ENCODE results near the gene EIF2B4. TPM values are rescaled to one million over a fixed set of nuclear protein-coding genes. Genes with fewer than 3 reads are reported as not detected.

EIF2B4 gene
- total and polyA plus RNA-seq, 2 of the 13 experiments (the other 11 are each of a cell fraction or from before 2014, with no cell fraction given) = 91.5 to 96.4 TPM

- peak; percentile 91; the same call in 1 of the 2 replicates for TF ChIP-seq ZNF256 (CRISPR knock-in tag; conservative IDR thresholded peaks at IDR 0.05)
- peak; percentile 13; the same call in 1 of the 2 replicates for TF ChIP-seq RARG (CRISPR knock-in tag; IDR thresholded peaks at IDR 0.05; ENCODE audit: low read depth)
- no peak for TF ChIP-seq SCMH1 (CRISPR knock-in tag; IDR thresholded peaks at IDR 0.05; ENCODE audit: borderline replicate concordance)
- TF ChIP-seq MYNN (CRISPR knock-in tag; IDR thresholded peaks at IDR 0.05; ENCODE audit: low read depth) = no peak
- peak; percentile 31; the same call in 1 of the 2 replicates for TF ChIP-seq SP2 (CRISPR knock-in tag; IDR thresholded peaks at IDR 0.05)
- TF ChIP-seq ZFP36L2 (CRISPR knock-in tag; IDR thresholded peaks at IDR 0.05) = peak; percentile 31; the same call in 1 of the 2 replicates
- TF ChIP-seq ZNF572 (CRISPR knock-in tag; IDR thresholded peaks at IDR 0.05) = peak; percentile 96; the same call in 1 of the 2 replicates
- TF ChIP-seq ELF3 (CRISPR knock-in tag; IDR thresholded peaks at IDR 0.05) = peak; percentile 48; the same call in 1 of the 2 replicates
- no peak for TF ChIP-seq NFE2L2 (IDR thresholded peaks at IDR 0.05; ENCODE audit: low read length)
- peak; percentile 90 for TF ChIP-seq MEF2D (CRISPR knock-in tag; IDR thresholded peaks at IDR 0.05)
- TF ChIP-seq, protein P1, sequence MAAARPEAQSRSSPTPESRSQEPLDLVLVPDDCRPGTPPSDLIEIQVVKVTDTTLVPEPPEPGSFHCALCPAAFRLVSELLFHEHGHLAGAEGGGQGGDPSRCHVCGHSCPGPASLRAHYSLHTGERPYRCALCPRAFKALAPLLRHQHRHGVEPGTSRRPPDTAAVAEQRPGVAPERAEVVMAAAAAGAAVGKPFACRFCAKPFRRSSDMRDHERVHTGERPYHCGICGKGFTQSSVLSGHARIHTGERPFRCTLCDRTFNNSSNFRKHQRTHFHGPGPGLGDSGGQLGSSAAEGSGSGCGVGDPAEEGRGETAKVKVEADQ (CRISPR knock-in tag; IDR thresholded peaks at IDR 0.05; ENCODE audit: borderline replicate concordance) = peak; percentile 99
- no peak; the same call in 1 of the 2 replicates for TF ChIP-seq JUNB (CRISPR knock-in tag; IDR thresholded peaks at IDR 0.05; ENCODE audit: borderline replicate concordance)
- peak; percentile 64 for TF ChIP-seq FOXO1 (CRISPR knock-in tag; IDR thresholded peaks at IDR 0.05)
- TF ChIP-seq, protein P2, sequence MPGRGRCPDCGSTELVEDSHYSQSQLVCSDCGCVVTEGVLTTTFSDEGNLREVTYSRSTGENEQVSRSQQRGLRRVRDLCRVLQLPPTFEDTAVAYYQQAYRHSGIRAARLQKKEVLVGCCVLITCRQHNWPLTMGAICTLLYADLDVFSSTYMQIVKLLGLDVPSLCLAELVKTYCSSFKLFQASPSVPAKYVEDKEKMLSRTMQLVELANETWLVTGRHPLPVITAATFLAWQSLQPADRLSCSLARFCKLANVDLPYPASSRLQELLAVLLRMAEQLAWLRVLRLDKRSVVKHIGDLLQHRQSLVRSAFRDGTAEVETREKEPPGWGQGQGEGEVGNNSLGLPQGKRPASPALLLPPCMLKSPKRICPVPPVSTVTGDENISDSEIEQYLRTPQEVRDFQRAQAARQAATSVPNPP (CRISPR knock-in tag; IDR thresholded peaks at IDR 0.05) = peak; percentile 91
- TF ChIP-seq TGIF2 (CRISPR knock-in tag; IDR thresholded peaks at IDR 0.05) = peak; percentile 52
- peak; percentile 2; the same call in 1 of the 2 replicates for TF ChIP-seq TBX3 (IDR thresholded peaks at IDR 0.05; ENCODE audit: borderline replicate concordance)
- no peak for TF ChIP-seq ZNF781 (CRISPR knock-in tag; IDR thresholded peaks at IDR 0.05; ENCODE audit: borderline replicate concordance, not compliant biosample characterization)
- no peak for TF ChIP-seq NONO (IDR thresholded peaks at IDR 0.05)
- TF ChIP-seq NONO (CRISPR knock-in tag; conservative IDR thresholded peaks at IDR 0.05) = peak; percentile 99
- TF ChIP-seq NFYC (CRISPR knock-in tag; IDR thresholded peaks at IDR 0.05) = peak; percentile 55; the same call in 1 of the 2 replicates
- peak; percentile 90 for TF ChIP-seq ZNF121 (CRISPR knock-in tag; IDR thresholded peaks at IDR 0.05)
- TF ChIP-seq, protein P3, sequence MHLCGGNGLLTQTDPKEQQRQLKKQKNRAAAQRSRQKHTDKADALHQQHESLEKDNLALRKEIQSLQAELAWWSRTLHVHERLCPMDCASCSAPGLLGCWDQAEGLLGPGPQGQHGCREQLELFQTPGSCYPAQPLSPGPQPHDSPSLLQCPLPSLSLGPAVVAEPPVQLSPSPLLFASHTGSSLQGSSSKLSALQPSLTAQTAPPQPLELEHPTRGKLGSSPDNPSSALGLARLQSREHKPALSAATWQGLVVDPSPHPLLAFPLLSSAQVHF (CRISPR knock-in tag; IDR thresholded peaks at IDR 0.05) = peak; percentile 92; the same call in 1 of the 2 replicates
- no peak for TF ChIP-seq EZH2 (conservative IDR thresholded peaks at IDR 0.05; ENCODE audit: low read depth, low read length)
- no peak for TF ChIP-seq TRIM22 (IDR thresholded peaks at IDR 0.05)
- no peak; the same call in 1 of the 2 replicates for TF ChIP-seq ZNF607 (CRISPR knock-in tag; IDR thresholded peaks at IDR 0.05; ENCODE audit: borderline replicate concordance)
- TF ChIP-seq MEIS2 (CRISPR knock-in tag; IDR thresholded peaks at IDR 0.05) = peak; percentile 83
Observed at GRCh38 chr2:27370026-27370815, at the start of gene EIF2B4, which contains the start of gene SNX17 (continued).
